Stimulated activated CD4-positive, alpha-beta T cell treated with anti-CD3 and anti-CD28 coated beads, TNF-alpha, amount 100 ng/mL, for 24 hours (primary cell): Measurements from ENCODE around the gene BICD2.

Source experiments
- DNase-seq, 3 experiments: peaks; one replicate each; pipeline ENCODE4 v3.0.0-alpha.2; 2020; ENCODE audit warnings: low read depth in 3 of 3

Gene BICD2

DNA sequence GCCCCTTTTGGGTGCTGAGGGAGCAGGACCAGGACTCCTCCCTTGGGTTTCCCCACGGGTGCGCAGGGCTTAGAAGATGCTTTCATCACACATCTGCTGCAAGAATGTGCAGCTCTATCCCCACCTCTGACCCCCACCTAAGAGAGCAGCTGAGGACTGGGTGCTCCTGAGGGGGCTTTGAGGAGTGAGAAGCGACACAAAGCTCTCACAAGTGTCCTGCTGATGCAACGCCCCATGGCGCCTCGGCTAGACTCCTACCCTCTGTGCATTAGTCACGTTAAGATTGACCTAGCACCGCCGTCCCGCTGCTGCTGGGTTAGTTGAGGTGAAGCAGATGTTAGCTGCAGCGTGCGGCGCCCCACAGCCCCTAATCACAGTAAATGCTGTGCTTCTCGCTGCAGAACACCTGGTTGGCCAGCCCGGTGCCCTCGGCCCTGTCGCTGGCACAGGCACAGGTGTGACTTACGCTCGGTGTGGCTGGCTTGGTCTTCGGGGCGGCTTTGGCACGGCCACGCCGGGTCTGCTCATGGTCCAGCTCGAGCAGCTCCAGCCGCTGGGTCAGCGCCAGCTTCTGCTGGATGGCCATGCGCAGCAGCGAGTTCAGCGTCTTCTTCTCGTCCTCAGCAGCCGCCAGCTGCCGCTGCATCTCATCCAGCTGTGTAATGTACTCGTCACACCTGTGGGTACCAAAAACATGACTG is 49.7 kb downstream of the BICD2 start:
- no peak for DNase-seq

DNA sequence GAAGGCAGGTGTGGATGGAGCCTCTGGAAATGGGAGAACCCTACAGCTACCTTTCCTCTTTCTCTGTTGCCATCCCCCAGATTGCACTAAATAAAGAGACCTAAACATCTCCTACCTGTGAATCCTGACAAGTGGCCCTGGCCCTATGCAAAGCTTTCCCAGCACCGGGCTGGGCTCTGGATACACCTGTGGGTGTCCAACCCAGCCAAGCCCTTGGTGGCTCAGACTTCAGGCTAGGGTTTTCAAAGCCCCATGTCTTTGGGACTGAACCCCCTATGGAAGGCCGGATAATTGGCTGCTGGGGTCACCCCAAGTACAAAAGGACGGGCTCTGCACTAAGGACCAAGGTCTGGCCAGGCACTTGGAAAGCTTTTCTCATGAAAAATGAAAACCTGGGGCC is 50.6 kb downstream of the BICD2 start:
- no peak for DNase-seq

DNA sequence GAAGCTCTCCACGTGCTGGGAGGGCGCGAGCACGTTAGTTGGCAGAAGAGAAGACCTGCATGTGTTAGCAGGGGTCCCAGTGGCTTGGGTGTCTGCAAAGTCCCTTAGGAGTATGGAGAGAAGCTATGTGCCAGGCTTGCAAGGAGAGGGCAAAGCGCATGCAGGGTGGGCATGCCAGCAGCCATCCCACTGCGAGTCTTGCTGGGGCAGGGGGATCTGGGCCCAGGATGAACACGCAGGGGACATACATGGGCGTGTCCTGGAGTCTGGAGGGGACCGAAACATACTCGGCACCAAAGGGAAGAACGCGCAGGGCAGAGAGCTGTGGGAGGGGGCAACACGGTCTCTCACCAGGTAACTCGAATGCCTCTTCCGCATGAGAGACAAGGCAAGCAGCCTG is 51.1 kb downstream of the BICD2 start:
- DNase-seq: no peak

DNA sequence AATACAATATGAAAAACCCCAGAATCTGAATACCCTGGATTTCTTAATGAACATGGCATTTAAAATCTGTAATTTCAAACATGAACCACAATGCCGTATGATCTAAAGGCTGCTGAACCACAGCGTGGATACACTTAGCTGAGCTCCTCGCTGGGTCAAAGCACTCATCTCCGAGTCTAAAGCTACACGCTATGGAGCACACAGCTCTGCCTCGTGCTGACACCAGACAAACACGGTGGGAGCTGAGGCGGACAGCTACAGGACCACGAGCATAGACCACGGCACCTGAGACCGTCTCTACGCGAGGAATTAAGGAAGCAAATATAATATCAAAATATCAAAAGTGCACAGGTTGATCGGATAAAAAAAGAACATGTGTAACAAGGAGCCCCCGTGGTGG is 51.9 kb downstream of the BICD2 start:
- DNase-seq: no peak

- no peak for DNase-seq
Measured at GRCh38 chr9:92711844-92712243, 52.8 kb downstream of the BICD2 start.

GRCh38 chr9:92711146-92711545 is 53.5 kb downstream of the BICD2 start:
- DNase-seq: no peak

- no peak for DNase-seq
Measured at GRCh38 chr9:92710368-92710767, 54.3 kb downstream of the BICD2 start.

DNA sequence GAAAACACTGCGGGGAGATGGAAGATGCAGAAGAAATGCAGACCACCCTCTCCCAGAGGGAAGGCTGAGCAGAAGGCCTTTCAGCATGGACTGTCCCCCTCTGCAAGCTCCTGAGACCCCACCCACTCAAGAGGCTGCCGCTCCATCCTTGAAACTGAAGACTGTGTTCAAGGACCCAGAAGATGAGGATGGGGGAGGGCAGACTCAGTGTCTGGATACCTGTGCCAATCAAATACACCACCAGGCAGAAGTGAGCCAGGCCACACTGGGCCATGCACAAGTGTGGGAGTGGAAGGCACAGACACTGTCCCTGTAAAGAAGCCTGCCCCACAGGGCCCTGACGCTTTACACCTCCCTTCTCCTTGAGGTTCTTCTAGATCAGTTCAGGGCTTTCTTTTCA is 54.7 kb downstream of the BICD2 start:
- no peak for DNase-seq

- no peak for DNase-seq
Measured at GRCh38 chr9:92709240-92709639, 55.4 kb downstream of the BICD2 start.

DNA sequence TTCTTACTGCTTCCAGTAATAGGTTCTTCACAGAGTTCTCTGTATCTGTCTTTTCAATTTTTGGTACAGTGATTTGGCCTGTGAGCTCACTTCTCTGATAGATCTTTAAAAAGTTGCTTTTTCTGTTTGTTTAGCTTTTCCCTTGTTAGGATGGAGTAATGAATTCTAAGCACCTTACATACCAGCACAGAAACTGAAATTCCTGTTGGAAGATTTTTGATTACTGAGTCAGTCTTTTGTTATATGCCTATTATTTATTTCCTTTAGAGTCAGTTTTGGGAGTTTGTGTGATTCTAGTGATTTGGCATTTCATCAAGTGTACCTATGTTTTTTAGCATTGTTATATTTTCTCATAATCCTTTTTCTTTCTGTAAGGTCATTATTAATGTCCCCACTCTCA is 57.1 kb downstream of the BICD2 start:
- no peak for DNase-seq

- peak in 2 of 3 experiments; percentile 8 to 24 for DNase-seq
Measured at GRCh38 chr9:92706218-92706940, 58.3 kb downstream of the BICD2 start.

DNA sequence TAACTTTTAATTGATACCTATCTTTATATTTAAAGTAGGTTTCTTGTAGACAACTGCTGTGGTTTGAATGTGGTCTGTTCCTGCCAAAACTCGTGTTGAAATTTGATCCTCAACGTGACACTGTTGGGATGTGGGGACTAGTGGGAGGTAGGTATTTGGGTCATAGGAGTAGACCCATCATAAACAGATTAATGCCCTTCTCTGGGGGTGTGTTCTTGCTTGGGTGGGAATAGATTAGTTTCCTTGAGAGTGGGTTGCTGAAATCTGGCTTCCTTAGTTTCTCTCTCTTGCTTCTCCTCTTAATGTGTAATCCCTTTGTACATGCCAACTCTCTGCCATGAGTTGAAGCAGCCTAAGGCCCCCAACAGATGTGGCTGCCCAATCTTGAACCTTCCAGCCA is 60.1 kb downstream of the BICD2 start:
- no peak for DNase-seq

- DNase-seq: no peak
Measured at GRCh38 chr9:92696619-92697018, 68.0 kb downstream of the BICD2 start.

- DNase-seq: no peak
Measured at GRCh38 chr9:92686954-92687353, 77.7 kb downstream of the BICD2 start.

DNA sequence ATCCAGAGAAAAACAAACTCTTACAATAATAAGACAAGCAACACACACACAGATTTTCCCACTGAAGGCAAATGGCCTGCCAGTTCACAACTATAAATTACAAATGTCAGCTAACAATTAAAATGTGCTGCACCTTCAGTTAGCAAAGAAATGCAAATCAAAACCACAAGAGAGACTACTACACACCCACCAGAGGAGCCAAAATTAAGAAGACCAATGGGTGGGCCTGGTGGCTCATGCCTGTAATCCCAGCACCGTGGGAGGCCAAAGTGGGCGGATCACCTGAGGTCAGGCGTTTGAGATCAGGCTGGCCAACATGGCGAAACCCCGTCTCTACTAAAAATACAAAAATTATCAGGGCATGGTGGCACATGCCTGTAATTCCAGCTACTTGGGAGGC is 79.6 kb downstream of the BICD2 start:
- DNase-seq: no peak

DNA sequence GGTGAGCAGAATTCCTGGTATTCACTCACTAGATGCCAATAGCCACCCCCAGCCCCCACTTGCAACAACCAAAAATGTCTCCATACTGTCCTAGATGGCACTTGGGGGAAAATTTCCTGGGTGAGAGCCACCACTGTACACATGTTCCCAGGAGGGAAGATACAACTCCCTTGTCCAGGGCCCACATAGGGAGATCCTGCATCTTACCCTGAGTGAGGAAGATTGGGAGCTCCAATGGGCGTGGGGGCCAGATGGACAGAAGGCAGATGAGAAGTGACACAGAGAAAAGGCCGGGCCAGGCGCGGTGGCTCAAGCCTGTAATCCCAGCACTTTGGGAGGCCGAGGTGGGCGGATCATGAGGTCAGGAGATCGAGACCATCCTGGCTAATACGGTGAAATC is 82.4 kb downstream of the BICD2 start:
- no peak for DNase-seq

DNA sequence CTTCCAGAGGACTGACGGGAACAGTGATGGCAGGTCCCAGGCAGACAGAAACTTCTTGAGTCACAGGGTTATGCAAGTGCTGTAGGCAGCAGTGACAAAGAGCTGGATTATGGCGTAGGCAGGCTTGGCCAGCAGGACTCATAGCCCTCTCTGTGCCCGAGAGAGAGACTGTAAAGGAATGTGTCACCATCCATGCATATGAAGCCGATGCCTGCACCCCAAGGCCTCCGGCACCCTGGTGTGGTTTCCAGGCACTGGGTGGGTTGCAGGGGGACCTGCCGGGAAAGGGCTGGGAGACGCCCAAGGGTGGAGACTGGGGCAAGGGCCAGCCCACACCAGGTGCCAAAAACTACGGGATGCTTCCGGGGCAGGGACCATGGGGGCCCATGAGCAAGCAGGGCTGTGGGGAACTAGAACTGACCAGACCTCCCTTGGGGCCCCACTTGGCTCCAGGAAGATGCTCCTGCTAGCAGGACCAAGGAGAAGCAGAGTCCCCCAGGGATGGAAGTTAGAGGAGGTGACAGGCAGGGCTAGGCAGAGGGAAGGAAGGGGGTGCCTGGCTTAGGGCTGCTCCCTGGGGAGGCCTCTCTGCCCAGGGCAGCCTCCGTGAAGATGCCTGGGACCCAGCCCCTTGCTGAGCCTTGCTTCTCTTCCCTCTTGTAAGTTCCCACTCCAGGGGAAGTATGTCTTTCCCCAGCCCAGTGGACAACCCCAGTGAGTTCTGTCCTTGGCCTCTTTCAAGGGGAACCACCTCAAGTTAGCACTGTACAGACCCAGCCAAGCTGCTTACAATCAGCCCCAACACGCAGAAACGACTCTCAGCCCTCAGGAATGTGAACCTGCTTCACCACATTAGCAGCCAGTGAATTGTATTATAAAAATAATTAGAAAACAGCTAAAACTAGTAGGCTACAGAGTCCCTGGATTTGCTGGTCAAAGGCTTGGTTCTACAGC is 84.2 kb downstream of the BICD2 start:
- no peak for DNase-seq

DNA sequence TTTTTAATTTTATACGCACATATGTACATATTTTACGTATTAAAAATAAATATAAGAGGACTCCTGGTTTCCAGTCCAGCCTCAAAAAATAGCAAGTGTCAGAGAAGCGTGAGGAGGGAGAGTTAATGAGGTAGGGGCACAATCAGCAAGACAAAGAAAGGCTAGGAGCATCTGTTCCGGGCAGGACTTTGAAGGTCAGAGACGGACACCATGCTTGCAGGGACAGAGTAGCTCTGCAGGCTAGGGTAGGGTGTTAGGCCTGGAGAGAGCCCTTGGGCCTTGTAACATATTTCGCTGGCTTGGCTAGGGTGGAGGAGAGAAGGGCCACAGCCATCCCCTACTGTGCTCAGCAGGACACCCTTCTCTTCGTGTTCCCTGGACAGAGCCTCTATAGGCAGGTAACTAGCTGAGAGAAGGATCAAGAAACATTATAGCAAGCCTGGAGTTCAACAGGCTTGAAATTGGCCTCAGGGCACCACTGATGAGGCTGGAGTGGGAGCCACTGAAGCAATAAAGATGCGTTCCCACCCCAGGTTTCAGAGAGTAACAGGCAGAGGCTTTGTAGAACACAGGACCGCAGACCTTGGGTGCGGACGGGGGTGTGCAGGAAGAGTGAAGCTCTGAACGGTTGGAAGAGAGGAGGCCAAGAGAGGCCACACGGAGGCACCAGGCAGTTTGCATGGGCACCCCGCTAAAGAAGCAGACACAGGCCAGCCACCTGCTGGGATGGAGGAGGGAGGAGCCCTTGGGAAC is 85.0 kb downstream of the BICD2 start:
- no peak for DNase-seq

DNA sequence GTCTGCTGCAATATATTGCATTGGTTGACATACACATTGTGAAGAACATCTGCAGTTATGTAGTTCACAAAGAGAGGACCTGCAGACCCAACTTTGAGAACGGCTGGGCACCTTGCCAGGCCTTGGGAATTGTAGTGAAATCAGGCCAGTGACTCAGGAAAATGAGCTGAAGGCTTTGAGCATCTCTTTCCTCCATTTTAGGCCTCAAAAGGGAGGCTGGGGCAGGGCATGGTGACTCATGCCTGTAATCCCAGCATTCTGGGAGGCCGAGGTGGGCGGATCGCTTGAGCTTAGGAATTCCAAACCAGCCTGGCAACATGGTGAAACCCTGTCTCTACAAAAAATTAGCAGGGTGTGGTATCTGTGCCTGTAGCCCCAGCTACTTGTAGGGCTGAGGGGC is 93.3 kb downstream of the BICD2 start:
- DNase-seq: no peak

GRCh38 chr9:92669890-92670708 is 94.5 kb downstream of the BICD2 start, which contains the start of gene IPPK:
Gene IPPK (minus strand): TSS chr9:92670131. CDS start chr9:92669988, 143 bp downstream.
- peak; percentile 95 to 98 (median 98) for DNase-seq

DNA sequence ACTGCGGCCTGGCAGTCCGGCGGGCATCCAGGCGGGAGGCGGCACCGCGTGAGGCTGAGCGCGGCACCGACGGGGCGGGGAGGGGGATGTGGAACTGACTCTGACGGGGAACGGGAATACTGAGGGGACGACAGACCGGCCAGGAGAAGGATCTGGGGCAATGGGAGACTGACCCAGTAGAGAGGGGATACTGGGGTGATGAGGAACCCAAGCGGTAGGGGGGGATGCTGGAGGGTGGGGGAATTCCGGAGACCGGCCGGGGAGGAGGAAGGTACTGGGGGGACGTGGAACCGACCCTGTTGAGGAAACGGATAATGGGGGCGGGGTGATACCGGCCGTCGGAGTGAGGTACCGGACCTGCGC is 95.1 kb downstream of the BICD2 start:
- DNase-seq: peak in 1 of 3 experiments; percentile 24
